DND-41 (cell line): Measurements from ENCODE around the gene NCCRP1.

Experiments
- EZH2 ChIP-seq: IDR thresholded peaks from 3 replicates; pipeline ENCODE4 v1.6.1; 2012; ENCODE audit warnings: borderline replicate concordance, low read depth, mild to moderate bottlenecking, moderate library complexity, low read length, inconsistent platforms; ENCODE audit not compliant: severe bottlenecking
- TF ChIP-seq, protein P1 (sequence below): IDR thresholded peaks from 2 replicates; pipeline ENCODE4 v1.5.1; 2012; ENCODE audit warnings: borderline replicate concordance, low read length, moderate library complexity, mild to moderate bottlenecking; ENCODE audit not compliant: poor library complexity, severe bottlenecking; ENCODE audit errors: extremely low read depth

DNA sequence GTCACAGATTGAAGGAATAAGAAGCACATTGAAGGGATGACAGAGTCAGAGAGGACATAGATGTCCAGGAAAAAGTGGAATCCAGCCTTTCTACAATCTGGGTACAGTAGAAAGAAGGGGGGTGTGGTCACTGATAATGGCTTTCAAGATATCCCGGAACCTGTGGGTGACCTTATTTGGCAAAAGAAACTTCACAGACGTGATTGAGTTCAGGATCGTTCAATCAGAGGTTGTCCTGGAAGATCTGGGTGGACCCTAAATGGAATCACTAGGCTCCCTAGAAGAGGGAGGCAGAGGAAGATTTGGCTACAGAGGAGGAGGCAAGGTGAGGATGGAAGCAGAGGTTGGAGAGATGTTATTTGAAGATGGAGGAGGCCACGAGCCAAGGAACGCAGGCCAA lies 20.3 kb downstream of the NCCRP1 start:
- TF ChIP-seq, protein P1, sequence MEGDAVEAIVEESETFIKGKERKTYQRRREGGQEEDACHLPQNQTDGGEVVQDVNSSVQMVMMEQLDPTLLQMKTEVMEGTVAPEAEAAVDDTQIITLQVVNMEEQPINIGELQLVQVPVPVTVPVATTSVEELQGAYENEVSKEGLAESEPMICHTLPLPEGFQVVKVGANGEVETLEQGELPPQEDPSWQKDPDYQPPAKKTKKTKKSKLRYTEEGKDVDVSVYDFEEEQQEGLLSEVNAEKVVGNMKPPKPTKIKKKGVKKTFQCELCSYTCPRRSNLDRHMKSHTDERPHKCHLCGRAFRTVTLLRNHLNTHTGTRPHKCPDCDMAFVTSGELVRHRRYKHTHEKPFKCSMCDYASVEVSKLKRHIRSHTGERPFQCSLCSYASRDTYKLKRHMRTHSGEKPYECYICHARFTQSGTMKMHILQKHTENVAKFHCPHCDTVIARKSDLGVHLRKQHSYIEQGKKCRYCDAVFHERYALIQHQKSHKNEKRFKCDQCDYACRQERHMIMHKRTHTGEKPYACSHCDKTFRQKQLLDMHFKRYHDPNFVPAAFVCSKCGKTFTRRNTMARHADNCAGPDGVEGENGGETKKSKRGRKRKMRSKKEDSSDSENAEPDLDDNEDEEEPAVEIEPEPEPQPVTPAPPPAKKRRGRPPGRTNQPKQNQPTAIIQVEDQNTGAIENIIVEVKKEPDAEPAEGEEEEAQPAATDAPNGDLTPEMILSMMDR, result no peak
- TF ChIP-seq EZH2, result no peak
